AG09309 (cell line): ENCODE data around the gene MYT1.
"Not testable (repeated sequence)": the region's sequence is repeated elsewhere in the genome, so short reads cannot be mapped to it uniquely, and the experiment has no call there.

Experiments
- DNase-seq: peaks from one replicate; pipeline ENCODE4 v3.0.0-alpha.2; 2010; ENCODE audit warnings: low read depth
- H3K4me3 ChIP-seq: 2 replicates; pipeline ENCODE4 v1.5.1; 2011; ENCODE audit warnings: mild to moderate bottlenecking, low read depth, low read length, moderate library complexity; ENCODE audit not compliant: control insufficient read depth
- CTCF ChIP-seq: IDR thresholded peaks from 2 replicates; pipeline ENCODE4 v1.5.1; 2011; ENCODE audit warnings: mild to moderate bottlenecking, low read depth, low read length, inconsistent platforms; ENCODE audit not compliant: insufficient read depth, control insufficient read depth; ENCODE audit errors: missing control alignments

Gene MYT1

DNA sequence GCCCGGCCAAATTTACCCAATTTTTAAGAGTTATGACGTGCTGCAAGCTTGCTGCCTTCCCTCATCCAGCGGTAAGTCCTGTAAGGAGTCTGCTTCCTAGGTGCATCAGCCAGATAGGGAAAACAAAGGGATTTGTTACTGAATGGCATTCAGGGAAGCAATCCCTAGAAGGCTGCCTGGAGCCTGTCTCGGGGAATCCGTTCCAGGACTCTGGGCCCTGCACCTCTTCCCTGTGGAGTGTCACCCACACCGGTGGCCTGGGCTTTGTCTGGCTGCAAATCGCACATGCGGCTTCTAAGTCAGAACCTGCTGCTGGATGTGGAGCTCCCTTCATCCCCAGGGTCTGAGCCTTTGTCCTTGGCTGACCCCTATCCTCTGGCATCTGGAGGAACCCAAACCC lies 7.0 kb downstream of the MYT1 start:
- no peak overlapping the region for H3K4me3 ChIP-seq
- no peak for DNase-seq
- no peak for TF ChIP-seq CTCF

DNA sequence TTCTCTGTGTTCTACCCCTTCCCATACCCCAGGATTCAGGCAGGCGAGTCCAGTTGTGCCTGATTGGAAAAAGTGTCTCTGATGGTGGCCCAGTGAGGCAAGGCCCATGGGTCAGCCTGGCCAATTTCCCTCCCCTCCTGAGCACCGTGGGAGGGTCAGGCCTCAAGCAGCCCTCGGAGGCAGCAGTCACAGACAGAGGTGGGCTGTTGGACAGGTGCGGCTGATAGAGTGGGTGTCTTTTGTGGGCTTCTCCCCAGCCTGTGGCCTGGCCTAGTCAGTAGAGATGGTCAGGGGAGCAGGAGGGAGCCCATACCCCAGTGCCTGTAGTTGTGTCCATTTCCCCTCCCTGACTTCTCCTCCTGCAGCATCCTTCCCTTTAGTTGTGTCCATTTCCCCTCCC lies 8.9 kb downstream of the MYT1 start:
- no peak overlapping the region for H3K4me3 ChIP-seq
- TF ChIP-seq CTCF = no peak
- no peak for DNase-seq

DNA sequence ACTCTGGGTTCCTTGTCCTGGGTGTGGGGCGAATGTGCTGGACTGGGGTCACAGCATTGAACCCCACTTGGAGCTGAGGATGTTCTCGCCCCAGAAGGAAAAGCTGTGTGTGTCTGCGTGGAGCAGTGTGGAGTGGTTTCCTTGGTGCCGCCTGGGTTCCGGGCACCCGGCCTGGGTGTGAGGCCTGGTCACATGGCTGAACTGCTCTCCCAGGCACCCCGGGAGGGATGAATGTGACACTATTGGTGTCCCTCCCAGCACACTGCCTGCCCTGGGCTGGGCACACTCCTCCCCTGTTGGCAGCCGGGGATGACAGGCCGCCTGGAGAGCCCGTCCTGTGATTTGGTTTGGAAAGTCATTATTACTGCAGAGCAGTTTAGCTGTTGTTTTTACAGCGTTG lies 12.3 kb downstream of the MYT1 start:
- no peak for TF ChIP-seq CTCF
- DNase-seq = no peak
- no peak overlapping the region for H3K4me3 ChIP-seq

- TF ChIP-seq CTCF = no peak
- no peak overlapping the region for H3K4me3 ChIP-seq
- no peak for DNase-seq
Measured at GRCh38 chr20:64176971-64177370, 12.7 kb downstream of the MYT1 start.

GRCh38 chr20:64177384-64177783 lies 13.1 kb downstream of the MYT1 start:
- no peak for DNase-seq
- no peak overlapping the region for H3K4me3 ChIP-seq
- no peak for TF ChIP-seq CTCF

DNA sequence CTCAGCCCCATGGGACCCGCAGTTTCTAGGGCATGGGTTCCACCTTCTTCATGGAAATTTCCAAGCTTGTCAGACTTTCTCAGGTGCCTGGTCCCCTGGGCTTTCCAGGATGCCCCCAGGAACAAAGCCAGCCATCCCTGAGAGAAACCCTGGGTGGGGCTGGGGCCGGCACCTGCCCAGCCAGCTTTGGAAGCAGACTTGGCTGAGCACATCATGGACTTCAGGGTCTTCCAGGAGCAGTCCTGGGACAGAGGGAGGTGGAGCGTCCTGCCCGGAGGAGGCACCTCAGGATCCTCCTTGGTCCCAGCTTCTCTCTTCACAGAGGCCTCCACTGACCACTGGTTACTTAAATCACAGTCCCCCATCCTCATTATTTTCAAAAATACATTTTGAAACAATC lies 13.5 kb downstream of the MYT1 start:
- no peak for TF ChIP-seq CTCF

DNA sequence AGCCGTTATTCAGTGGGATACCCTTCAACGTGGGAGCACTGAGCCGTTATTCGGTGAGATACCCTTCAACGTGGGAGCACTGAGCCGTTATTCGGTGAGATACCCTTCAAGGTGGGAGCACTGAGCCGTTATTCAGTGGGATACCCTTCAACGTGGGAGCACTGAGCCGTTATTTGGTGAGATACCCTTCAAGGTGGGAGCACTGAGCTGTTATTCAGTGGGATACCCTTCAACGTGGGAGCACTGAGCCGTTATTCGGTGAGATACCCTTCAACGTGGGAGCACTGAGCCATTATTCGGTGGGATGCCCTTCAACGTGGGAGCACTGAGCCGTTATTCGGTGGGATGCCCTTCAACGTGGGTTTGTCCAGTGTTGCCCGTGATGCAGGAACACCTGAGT lies 14.7 kb downstream of the MYT1 start:
- H3K4me3 ChIP-seq, DNase-seq: not testable (repeated sequence)

More for the DNA sequence above, 13.5 kb downstream of the MYT1 start:
- DNase-seq = no peak
- no peak overlapping the region for H3K4me3 ChIP-seq
